HepG2 (cell line): ENCODE measurements around the gene SPAG9. TPM values are rescaled to one million over a fixed set of nuclear protein-coding genes. Genes with fewer than 3 reads are reported as not detected.

Experiments used
- CHCHD3 ChIP-seq: sonication (generic); formaldehyde crosslinking; IDR thresholded peaks from 2 replicates; pipeline ENCODE4 v1.8.0; 2022; ENCODE audit warnings: mild to moderate bottlenecking, missing genetic modification reagents, moderate library complexity
- MNT ChIP-seq: fragments of 450-650 bp; IDR thresholded peaks from 2 replicates; pipeline ENCODE4 v1.6.1; 2016
- ZNF33A ChIP-seq: sonication (generic); formaldehyde crosslinking; IDR thresholded peaks from 2 replicates; pipeline ENCODE4 v1.5.1; 2020; ENCODE audit warnings: missing genetic modification reagents, mild to moderate bottlenecking, moderate library complexity, borderline replicate concordance
- ZNF615 ChIP-seq: sonication (generic); formaldehyde crosslinking; IDR thresholded peaks from 2 replicates; pipeline ENCODE4 v1.5.0; 2020; ENCODE audit warnings: mild to moderate bottlenecking, missing genetic modification reagents, borderline replicate concordance
- ZNF687 ChIP-seq: sonication (generic); formaldehyde crosslinking; IDR thresholded peaks from 2 replicates; pipeline ENCODE4 v1.5.1; 2020; ENCODE audit warnings: mild to moderate bottlenecking, missing genetic modification reagents, moderate library complexity
- ZNF800 ChIP-seq: sonication (generic); formaldehyde crosslinking; IDR thresholded peaks from 2 replicates; pipeline ENCODE4 v1.4.0; 2020; ENCODE audit warnings: missing genetic modification reagents
- polyA plus RNA-seq, 8 experiments: library from polyadenylated mRNA; depleted of rRNA in 3 of 8; stranded (reverse) in 7 of 8; unstranded in 1 of 8; fragments of >200 nt; fragmentation: Illumina TruSeq in 4 of 8; extraction: Trizol in 4 of 8; gene quantifications; 2 replicates each; pipeline versions ENCODE4 v1.2.1 to v1.2.3, GENCODE V29; 2011 to 2016; ENCODE audit warnings: low read depth in 4 of 8, missing spikeins in 1 of 8, mixed read lengths in 1 of 8; ENCODE audit not compliant: insufficient read depth in 1 of 8
- total RNA-seq, 5 experiments: library from RNA; depleted of rRNA; stranded (reverse); fragments of >200 nt; fragmentation: Illumina TruSeq; extraction: Trizol; gene quantifications; 2 replicates each; pipeline ENCODE4 v1.2.3, GENCODE V29; 2016; ENCODE audit warnings: low read depth in 1 of 5

The SPAG9 gene
- total and polyA plus RNA-seq, 2 of the 13 experiments (the other 11 are each of a cell fraction or from before 2014, with no cell fraction given): 43.2 to 78.6 TPM

GRCh38 chr17:50955160-50955559 is 165.5 kb downstream of the SPAG9 start (continued):
- peak; percentile 45; the same call in 1 of the 2 replicates for TF ChIP-seq ZNF687 (CRISPR knock-in tag)
- no peak for TF ChIP-seq ZNF615 (CRISPR knock-in tag)
- TF ChIP-seq ZNF800 (CRISPR knock-in tag): no peak
- TF ChIP-seq CHCHD3 (CRISPR knock-in tag): no peak; the same call in 1 of the 2 replicates
- peak; percentile 32; the same call in 1 of the 2 replicates for TF ChIP-seq MNT
- no peak for TF ChIP-seq ZNF33A (CRISPR knock-in tag)
